H1 (cell line): ENCODE measurements around the gene XPO1. TPM values are rescaled to one million over a fixed set of nuclear protein-coding genes. Genes with fewer than 3 reads are reported as not detected.

Source experiments
- ATF2 ChIP-seq: IDR thresholded peaks from 2 replicates; pipeline ENCODE4 v1.6.1; 2012; ENCODE audit warnings: low read length, inconsistent platforms
- CHD1 ChIP-seq: IDR thresholded peaks from 2 replicates; pipeline ENCODE4 v1.6.1; 2012; ENCODE audit warnings: low read depth, low read length, improper control_type of control experiment
- CHD7 ChIP-seq: fragments of 300-600 bp; sonication (generic); IDR thresholded peaks from 2 replicates; pipeline ENCODE4 v1.7.1; 2012; ENCODE audit warnings: low read length, moderate library complexity, mild to moderate bottlenecking, inconsistent platforms; ENCODE audit not compliant: insufficient replicate concordance
- EP300 ChIP-seq, 2 experiments: IDR thresholded peaks; 1 replicate in 1 of 2; 2 replicates in 1 of 2; pipeline ENCODE4 v1.6.1; 2011 to 2012; ENCODE audit warnings: low read depth in 2 of 2, low read length in 2 of 2, mild to moderate bottlenecking in 2 of 2, borderline replicate concordance in 1 of 2, inconsistent platforms in 1 of 2, moderate library complexity in 1 of 2
- GTF2F1 ChIP-seq: IDR thresholded peaks from 2 replicates; pipeline ENCODE4 v1.6.1; 2012; ENCODE audit warnings: low read depth, low read length, improper control_type of control experiment, borderline replicate concordance
- NANOG ChIP-seq: IDR thresholded peaks from 2 replicates; pipeline ENCODE4 v1.6.1; 2011; ENCODE audit warnings: low read length, low read depth, mild to moderate bottlenecking, inconsistent platforms; ENCODE audit not compliant: insufficient read depth, poor library complexity, severe bottlenecking
- RBBP5 ChIP-seq: IDR thresholded peaks from 2 replicates; pipeline ENCODE4 v1.7.1; 2012; ENCODE audit warnings: low read depth, mild to moderate bottlenecking, inconsistent platforms, low read length, moderate library complexity, borderline replicate concordance
- RFX5 ChIP-seq: IDR thresholded peaks from 2 replicates; pipeline ENCODE4 v1.6.1; 2011; ENCODE audit warnings: low read depth, low read length, improper control_type of control experiment, borderline replicate concordance
- SP2 ChIP-seq: IDR thresholded peaks from 2 replicates; pipeline ENCODE4 v1.6.1; 2012; ENCODE audit warnings: mild to moderate bottlenecking, low read length, inconsistent platforms
- YY1 ChIP-seq: IDR thresholded peaks from 2 replicates; pipeline ENCODE4 v1.6.1; 2011; ENCODE audit warnings: low read depth, mild to moderate bottlenecking, low read length
- polyA plus RNA-seq, 7 experiments: library from polyadenylated mRNA; depleted of rRNA in 3 of 7; stranded (reverse) in 5 of 7; unstranded in 2 of 7; fragments of >200 nt in 5 of 7; fragments of 200-250 nt in 2 of 7; gene quantifications; 1 replicate in 5 of 7; 2 replicates in 1 of 7; 4 replicates in 1 of 7; pipeline versions ENCODE4 v1.2.1 to v1.2.3, GENCODE V29; 2011 to 2013; ENCODE audit warnings: missing spikeins in 2 of 7, mixed read lengths in 2 of 7
- total RNA-seq: library from RNA; stranded (reverse); fragmentation: NEBNext Ultra II Directional; extraction: Animal tissue kit (Norgen Biotek cat#: 25700); gene quantifications from 2 replicates; pipeline ENCODE4 v1.2.1, GENCODE V29; 2021

The XPO1 gene
- total and polyA plus RNA-seq, 2 of the 8 experiments (the other 6 are each of a cell fraction or from before 2014, with no cell fraction given), result 110 to 296 TPM

GRCh38 chr2:61536180-61536571 is 2.0 kb downstream of the XPO1 start (continued):
- no peak for TF ChIP-seq CHD7
- TF ChIP-seq GTF2F1, result no peak
- no peak for TF ChIP-seq EP300 (IDR thresholded peaks at IDR 0.05; ENCODE audit: borderline replicate concordance in 1 of 2, low read depth in 2 of 2, low read length in 2 of 2)
- no peak for TF ChIP-seq CHD1
- TF ChIP-seq ATF2, result no peak
- TF ChIP-seq RFX5, result no peak
- no peak for TF ChIP-seq NANOG
- TF ChIP-seq SP2, result no peak
- no peak for TF ChIP-seq RBBP5
- TF ChIP-seq YY1, result no peak
